ENCODE measurements around the gene DAG1. TPM values are rescaled to one million over a fixed set of nuclear protein-coding genes. Genes with fewer than 3 reads are reported as not detected.

Gene DAG1
- total RNA-seq, 1 experiment from 2014 or later = 177 TPM

GRCh38 chr3:49513494-49514124 lies 43.5 kb downstream of the DAG1 start:
- Histone ChIP-seq H3K36me3 (ENCODE audit: control insufficient read depth, insufficient read depth, low read length) (peaks cover 3% of the 10 kb centered on the region), H3K27me3 (replicated peaks; ENCODE audit: control insufficient read depth, insufficient read depth, low read length) (no peaks in the 10 kb centered on the region), H3K9me3 (no peaks in the 10 kb centered on the region), H3K4me1 (peaks cover 28% of the 10 kb centered on the region), H3K4me3 (ENCODE audit: low read depth, low read length) (no peak overlapping the region)
- no TSS peak for BruUV-seq (replicated peaks)
- H3K4me3 Mint-ChIP-seq (ENCODE audit: unreplicated experiment) = peak overlapping the region; percentile 52
- intact Hi-C loops (cut with micrococcal nuclease; ENCODE audit: unreplicated experiment) = loop anchor here (2.0 kb wide), 1 partner anchor 59 kb away; no protein-coding TSS in a partner anchor
- peak overlapping the region; percentile 84 for H3K27ac Mint-ChIP-seq (ENCODE audit: unreplicated experiment)
- no peak for DNase-seq
- TF ChIP-seq CTCF (IDR thresholded peaks at IDR 0.05; ENCODE audit: insufficient read depth in 1 of 2, low read depth in 1 of 2, low read length in 1 of 2, severe bottlenecking in 1 of 2, unreplicated experiment in 1 of 2) = no peak
- H3K4me1 Mint-ChIP-seq (ENCODE audit: low read depth, unreplicated experiment) = peaks cover 35% of the 10 kb centered on the region
- ChIA-PET CTCF (interaction anchor here (0.6 to 2.6 kb wide), 6 partner anchors 26 to 158 kb away, joined by 3 to 11 read pairs (median 4); no protein-coding TSS in a partner anchor), POLR2A (interaction anchor here (0.6 to 1.1 kb wide), 2 partner anchors 13 to 54 kb away, joined by 3 to 4 read pairs; no protein-coding TSS in a partner anchor)
- no peaks in the 10 kb centered on the region for H3K27me3 Mint-ChIP-seq (ENCODE audit: insufficient read depth, unreplicated experiment)
- peaks cover 70% of the 10 kb centered on the region for H3K36me3 Mint-ChIP-seq (ENCODE audit: insufficient read depth, unreplicated experiment)
- no peaks in the 10 kb centered on the region for H3K9me3 Mint-ChIP-seq (ENCODE audit: unreplicated experiment)

DNA sequence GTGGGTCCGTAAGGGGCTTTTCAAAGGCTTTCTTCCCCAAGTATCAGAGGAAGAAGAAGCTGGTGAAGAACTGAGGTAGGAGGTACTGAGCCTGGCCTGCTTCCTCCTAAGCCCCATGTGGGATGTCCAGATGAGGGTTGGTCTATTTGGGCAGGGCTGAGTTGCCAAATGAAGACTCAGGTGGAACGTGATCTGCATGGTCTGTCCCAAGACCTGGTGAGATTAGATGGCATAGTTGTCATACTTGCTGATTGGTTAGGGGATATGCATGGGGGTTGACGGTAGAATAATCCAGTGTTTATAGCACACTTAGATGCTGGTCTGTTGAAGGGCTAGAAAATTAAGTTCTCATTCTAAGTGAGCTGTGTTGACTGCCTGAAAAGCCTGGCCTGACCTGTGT lies 47.9 kb downstream of the DAG1 start:
- Histone ChIP-seq H3K9me3 (no peaks in the 10 kb centered on the region), H3K4me1 (peaks cover 12% of the 10 kb centered on the region), H3K36me3 (ENCODE audit: control insufficient read depth, insufficient read depth, low read length) (peaks cover 1% of the 10 kb centered on the region), H3K4me3 (ENCODE audit: low read depth, low read length) (no peak overlapping the region), H3K27me3 (replicated peaks; ENCODE audit: control insufficient read depth, insufficient read depth, low read length) (no peaks in the 10 kb centered on the region)
- H3K27me3 Mint-ChIP-seq (ENCODE audit: insufficient read depth, unreplicated experiment) = no peaks in the 10 kb centered on the region
- peaks cover 32% of the 10 kb centered on the region for H3K4me1 Mint-ChIP-seq (ENCODE audit: low read depth, unreplicated experiment)
- ChIA-PET POLR2A (no interaction called here), CTCF (interaction anchor here (1.0 kb wide), 1 partner anchor 64 kb away, joined by 4 read pairs; no protein-coding TSS in a partner anchor)
- DNase-seq = no peak
- peaks cover 75% of the 10 kb centered on the region for H3K36me3 Mint-ChIP-seq (ENCODE audit: insufficient read depth, unreplicated experiment)
- no TSS peak for BruUV-seq (replicated peaks)
- TF ChIP-seq CTCF (IDR thresholded peaks at IDR 0.05; ENCODE audit: insufficient read depth in 1 of 2, low read depth in 1 of 2, low read length in 1 of 2, severe bottlenecking in 1 of 2, unreplicated experiment in 1 of 2) = no peak
- no peak overlapping the region for H3K27ac Mint-ChIP-seq (ENCODE audit: unreplicated experiment)
- H3K4me3 Mint-ChIP-seq (ENCODE audit: unreplicated experiment) = no peak overlapping the region
- intact Hi-C loops (cut with micrococcal nuclease; ENCODE audit: unreplicated experiment) = no loop called here
- H3K9me3 Mint-ChIP-seq (ENCODE audit: unreplicated experiment) = no peaks in the 10 kb centered on the region

- peaks cover 1% of the 10 kb centered on the region for H3K36me3 ChIP-seq (ENCODE audit: control insufficient read depth, insufficient read depth, low read length)
- intact Hi-C loops (cut with micrococcal nuclease; ENCODE audit: unreplicated experiment) = no loop called here
- no peaks in the 10 kb centered on the region for H3K27me3 ChIP-seq (replicated peaks; ENCODE audit: control insufficient read depth, insufficient read depth, low read length)
- Mint-ChIP-seq H3K4me3 (ENCODE audit: unreplicated experiment) (no peak overlapping the region), H3K27ac (ENCODE audit: unreplicated experiment) (no peak overlapping the region), H3K36me3 (ENCODE audit: insufficient read depth, unreplicated experiment) (peaks cover 75% of the 10 kb centered on the region), H3K27me3 (ENCODE audit: insufficient read depth, unreplicated experiment) (no peaks in the 10 kb centered on the region), H3K9me3 (ENCODE audit: unreplicated experiment) (no peaks in the 10 kb centered on the region), H3K4me1 (ENCODE audit: low read depth, unreplicated experiment) (peaks cover 27% of the 10 kb centered on the region)
- ChIA-PET CTCF (interaction anchor here (1.0 kb wide), 1 partner anchor 64 kb away, joined by 4 read pairs; no protein-coding TSS in a partner anchor), POLR2A (no interaction called here)
- BruUV-seq (replicated peaks) = no TSS peak
- DNase-seq = no peak
- no peak overlapping the region for H3K4me3 ChIP-seq (ENCODE audit: low read depth, low read length)
- H3K9me3 ChIP-seq = no peaks in the 10 kb centered on the region
- H3K4me1 ChIP-seq = peaks cover 8% of the 10 kb centered on the region
- TF ChIP-seq CTCF (IDR thresholded peaks at IDR 0.05; ENCODE audit: insufficient read depth in 1 of 2, low read depth in 1 of 2, low read length in 1 of 2, severe bottlenecking in 1 of 2, unreplicated experiment in 1 of 2) = no peak
Measured at GRCh38 chr3:49518441-49518840, 48.4 kb downstream of the DAG1 start.
